KBM-7 (cell line): ENCODE measurements around the gene CCDC24.
A peak's percentile ranks its signal among the peaks of the same experiment; 100 is the strongest.

Experiments
- DNase-seq: peaks from one replicate; pipeline ENCODE4 v3.0.0-alpha.2; 2015
- in situ Hi-C: fragments of 300-500 bp; cut with MboI; formaldehyde crosslinking; loops from 2 replicates; pipeline ENCODE4 v1.14.3; 2020; ENCODE audit warnings: low sequenced_read_pairs, low pct_unique_long_range_greater_than_20kb, mixed read lengths

CCDC24 gene

GRCh38 chr1:43991476-43992231 is at the start of gene CCDC24:
Gene CCDC24 (plus strand): TSS chr1:43991599. CDS start chr1:43991879, 280 bp downstream.
- in situ Hi-C loops = no loop called here
- peak; percentile 75 for DNase-seq

GRCh38 chr1:43942411-43942810 is 49.0 kb upstream of the CCDC24 start:
- DNase-seq = no peak
- in situ Hi-C loops = no loop called here

- in situ Hi-C loops = no loop called here
Measured at GRCh38 chr1:43944860-43945259, 46.5 kb upstream of the CCDC24 start.

GRCh38 chr1:43945674-43946235 is 45.6 kb upstream of the CCDC24 start:
- DNase-seq = peak; percentile 7
- in situ Hi-C loops = no loop called here

More at GRCh38 chr1:43944860-43945259, 46.5 kb upstream of the CCDC24 start:
- DNase-seq = no peak

- in situ Hi-C loops = no loop called here
Measured at GRCh38 chr1:43946236-43947060, 45.0 kb upstream of the CCDC24 start, which contains the start of gene IPO13. Gene IPO13 (plus strand): TSS chr1:43946950. CDS start chr1:43947601, 651 bp downstream.

GRCh38 chr1:43947061-43947873 is 44.1 kb upstream of the CCDC24 start:
- in situ Hi-C loops = no loop called here
- DNase-seq = no peak

More at GRCh38 chr1:43946236-43947060, 45.0 kb upstream of the CCDC24 start, which contains the start of gene IPO13:
- DNase-seq = peak; percentile 97

DNA sequence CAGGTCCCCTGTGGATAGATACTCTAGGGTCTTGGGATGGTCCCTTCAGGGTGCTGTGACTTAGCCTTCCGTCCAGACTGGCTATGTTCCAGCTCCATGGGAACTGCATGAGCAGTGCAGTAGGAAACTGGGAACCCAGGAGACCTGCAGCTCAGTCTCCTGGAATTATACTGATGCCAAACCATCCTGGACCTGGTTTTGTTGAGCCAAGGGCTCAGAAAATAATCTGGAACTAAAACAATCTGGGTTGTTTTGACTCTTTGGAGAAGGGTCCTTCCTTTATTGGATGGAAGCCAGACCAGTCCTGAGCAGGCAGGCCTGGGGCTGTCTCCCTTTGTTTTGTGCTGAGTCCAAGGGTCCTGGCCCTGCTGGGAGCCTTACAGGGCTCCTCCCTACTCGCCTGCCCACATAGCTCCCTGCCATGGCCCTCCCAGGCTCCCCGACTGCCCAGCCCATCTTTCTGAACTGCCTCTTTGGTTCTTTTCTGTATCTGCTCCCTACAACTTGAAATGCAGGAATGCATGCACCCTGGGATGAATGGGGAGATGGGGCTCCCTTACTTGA is 43.4 kb upstream of the CCDC24 start:
- peak; percentile 7 for DNase-seq
- in situ Hi-C loops = no loop called here

DNA sequence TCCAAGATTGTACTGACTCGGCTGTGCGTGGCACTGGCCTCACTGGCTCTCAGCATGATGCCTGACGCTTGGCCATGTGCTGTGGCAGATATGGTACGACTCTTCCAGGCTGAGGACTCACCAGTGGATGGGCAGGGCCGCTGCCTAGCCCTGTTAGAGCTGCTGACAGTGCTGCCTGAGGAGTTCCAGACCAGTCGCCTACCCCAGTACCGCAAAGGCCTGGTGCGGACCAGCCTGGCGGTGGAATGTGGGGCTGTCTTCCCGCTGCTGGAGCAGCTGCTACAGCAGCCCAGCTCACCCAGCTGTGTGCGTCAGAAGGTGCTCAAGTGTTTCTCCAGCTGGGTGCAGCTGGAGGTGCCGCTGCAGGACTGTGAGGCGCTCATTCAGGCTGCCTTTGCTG is 41.7 kb upstream of the CCDC24 start:
- no peak for DNase-seq
- in situ Hi-C loops = no loop called here

GRCh38 chr1:43951021-43951985 is 40.1 kb upstream of the CCDC24 start:
- in situ Hi-C loops = no loop called here
- DNase-seq = no peak

DNA sequence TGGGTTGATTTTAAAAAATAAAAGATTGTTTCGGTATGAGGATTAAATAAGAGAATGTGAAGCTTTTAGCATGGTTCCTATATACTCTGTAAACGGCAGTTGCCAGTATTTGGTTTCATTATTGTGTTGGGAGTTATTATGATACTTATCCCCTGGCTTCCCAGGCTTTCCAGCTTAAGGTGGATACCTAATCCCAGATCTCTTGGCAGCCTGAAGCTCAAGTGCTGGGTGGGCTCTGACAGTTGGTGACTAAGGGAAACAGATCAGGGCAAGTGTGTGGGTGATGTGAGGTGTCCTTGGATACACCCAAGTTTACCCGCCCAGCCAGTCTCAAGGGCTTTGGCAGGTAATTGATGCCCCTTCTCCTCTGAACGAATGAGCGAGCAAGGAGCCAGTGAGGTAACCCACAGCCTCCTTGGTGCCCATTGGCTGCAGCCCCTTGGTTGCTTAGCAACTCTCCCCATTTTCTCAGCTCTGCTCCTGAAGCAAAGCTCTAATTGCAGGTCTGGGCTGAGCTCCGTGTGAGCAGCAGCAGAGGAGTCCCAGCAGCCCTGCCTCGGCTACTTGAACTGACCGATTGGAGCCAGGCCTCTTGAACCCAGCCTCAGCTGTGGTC is 38.6 kb upstream of the CCDC24 start:
- no peak for DNase-seq
- in situ Hi-C loops = no loop called here

DNA sequence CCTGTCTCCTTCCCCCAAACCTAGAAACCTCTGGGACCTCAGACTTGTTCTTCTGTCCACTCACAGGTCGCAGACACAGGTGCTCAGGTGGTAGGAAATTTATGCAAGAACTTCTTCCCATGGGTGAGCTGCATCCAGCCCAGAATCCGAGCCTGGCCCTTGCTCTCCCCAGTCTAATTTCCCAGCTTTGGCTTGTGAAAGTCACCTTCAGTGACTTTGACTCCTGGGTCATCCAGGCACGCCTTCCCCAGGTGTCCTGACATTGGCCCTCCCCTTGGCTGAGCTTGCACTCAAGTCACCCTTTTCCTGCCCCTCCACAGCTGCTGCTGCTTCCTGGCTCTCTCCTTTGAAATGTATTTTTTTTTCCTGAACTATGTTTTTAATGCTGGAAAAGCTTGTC is 38.0 kb upstream of the CCDC24 start:
- in situ Hi-C loops = no loop called here
- DNase-seq = no peak

GRCh38 chr1:43954036-43954435 is 37.4 kb upstream of the CCDC24 start:
- no peak for DNase-seq
- in situ Hi-C loops = no loop called here

- DNase-seq = no peak
- in situ Hi-C loops = no loop called here
Measured at GRCh38 chr1:43956234-43956633, 35.2 kb upstream of the CCDC24 start.

DNA sequence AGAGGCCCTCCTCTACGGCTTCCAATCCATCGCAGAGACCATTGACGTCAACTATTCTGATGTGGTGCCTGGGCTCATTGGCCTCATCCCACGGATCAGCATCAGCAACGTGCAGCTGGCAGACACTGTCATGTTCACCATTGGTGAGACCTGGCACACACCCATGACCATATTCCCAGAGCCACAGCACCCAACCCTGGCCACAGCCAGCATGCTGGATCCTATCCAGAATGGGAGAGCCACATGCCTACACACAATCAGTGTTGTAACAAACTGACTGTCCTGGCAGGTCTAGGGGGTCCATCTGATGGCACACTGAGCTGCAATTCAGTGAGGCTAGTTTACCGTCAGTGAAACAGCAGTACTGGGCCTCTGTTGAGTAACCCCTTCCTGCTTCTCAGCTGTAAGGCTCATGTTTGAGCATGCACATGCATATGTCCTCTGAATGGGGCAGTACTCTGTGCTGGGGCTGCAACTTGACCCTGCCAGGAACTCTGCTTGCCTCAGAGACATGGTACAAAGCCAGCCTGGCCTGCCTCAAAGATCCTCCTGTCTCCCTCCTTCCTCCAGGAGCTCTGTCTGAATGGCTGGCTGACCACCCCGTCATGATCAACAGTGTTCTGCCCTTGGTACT is 33.9 kb upstream of the CCDC24 start:
- in situ Hi-C loops = no loop called here
- no peak for DNase-seq

GRCh38 chr1:43958351-43959255 is 32.8 kb upstream of the CCDC24 start:
- no peak for DNase-seq
- in situ Hi-C loops = no loop called here

- no peak for DNase-seq
- in situ Hi-C loops = no loop called here
Measured at GRCh38 chr1:43960798-43961197, 30.6 kb upstream of the CCDC24 start.
